Measurements from ENCODE around the gene LIMS1. TPM values are rescaled to one million over a fixed set of nuclear protein-coding genes. Genes with fewer than 3 reads are reported as not detected.

The LIMS1 gene
- total and polyA plus RNA-seq, 2 of the 13 experiments (the other 11 are each of a cell fraction or from before 2014, with no cell fraction given), result 38.3 to 49.6 TPM

DNA sequence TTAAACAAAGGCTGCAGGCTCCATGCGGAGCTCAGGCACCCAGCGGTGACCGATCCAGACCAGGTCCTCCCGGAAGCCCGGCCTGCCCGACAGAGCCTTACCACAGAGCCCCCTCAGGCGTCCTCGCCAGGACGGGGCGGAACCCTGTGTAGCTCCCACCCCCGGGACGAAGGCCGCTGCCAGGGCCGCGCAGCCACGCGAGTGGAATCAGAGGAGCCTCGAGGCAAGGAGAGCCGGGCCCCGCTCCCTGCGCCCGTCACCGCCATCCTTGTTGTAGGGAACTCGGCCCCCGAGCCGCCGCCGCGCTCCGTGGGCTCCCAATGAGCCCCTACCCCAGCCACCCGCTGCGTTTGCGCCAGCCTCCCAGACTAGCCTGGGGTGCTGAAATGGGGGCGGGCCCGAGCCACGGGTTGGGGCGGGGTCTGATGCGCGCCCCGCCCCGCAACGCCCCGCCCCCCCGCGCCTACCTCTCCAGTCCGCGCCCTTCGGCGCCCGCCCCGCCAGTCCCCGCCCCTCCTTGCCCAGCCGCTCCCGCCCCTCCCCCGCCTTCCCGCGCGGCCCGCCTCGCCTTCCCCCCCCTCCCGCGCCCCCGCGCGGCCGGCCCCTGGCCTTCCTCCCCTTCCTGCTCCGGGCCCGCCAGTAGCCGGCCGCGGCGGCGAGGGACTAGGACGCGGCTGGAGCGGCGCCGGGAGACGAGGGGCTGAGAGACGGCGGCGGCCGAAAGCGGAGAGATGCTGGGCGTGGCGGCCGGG, at the start of gene LIMS1 (continued):
- TF ChIP-seq NCOA2 (CRISPR knock-in tag; IDR thresholded peaks at IDR 0.05) (peak; percentile 55; the same call in 1 of the 2 replicates), TIGD3 (CRISPR knock-in tag; IDR thresholded peaks at IDR 0.05; ENCODE audit: borderline replicate concordance) (peak; percentile 91; the same call in 1 of the 2 replicates), ZNF441 (CRISPR knock-in tag; IDR thresholded peaks at IDR 0.05; ENCODE audit: borderline replicate concordance) (peak; percentile 45), ZNF562 (CRISPR knock-in tag; IDR thresholded peaks at IDR 0.05; ENCODE audit: borderline replicate concordance) (no peak), ZNF550 (CRISPR knock-in tag; IDR thresholded peaks at IDR 0.05; ENCODE audit: borderline replicate concordance) (peak; percentile 69; the same call in 1 of the 2 replicates), ZBTB7A (CRISPR knock-in tag; IDR thresholded peaks at IDR 0.05) (peak; percentile 91), ZNF839 (CRISPR knock-in tag; IDR thresholded peaks at IDR 0.05; ENCODE audit: borderline replicate concordance) (peak; percentile 80; the same call in 1 of the 2 replicates), PHF5A (CRISPR knock-in tag; IDR thresholded peaks at IDR 0.05; ENCODE audit: low read depth, unreplicated experiment) (no peak), ZNF790 (CRISPR knock-in tag; IDR thresholded peaks at IDR 0.05; ENCODE audit: borderline replicate concordance) (peak; percentile 56; the same call in 1 of the 2 replicates), RBAK (CRISPR knock-in tag; IDR thresholded peaks at IDR 0.05) (no peak), ZFP90 (CRISPR knock-in tag; IDR thresholded peaks at IDR 0.05; ENCODE audit: borderline replicate concordance) (peak; percentile 92; the same call in 1 of the 2 replicates), ZNF615 (CRISPR knock-in tag; IDR thresholded peaks at IDR 0.05; ENCODE audit: borderline replicate concordance) (0 out of 2 replicates have a peak, but pooled peaks have one; percentile 87), PPARG (CRISPR knock-in tag; conservative IDR thresholded peaks at IDR 0.05) (peak; percentile 62), ZFP36L1 (CRISPR knock-in tag; IDR thresholded peaks at IDR 0.05) (0 out of 2 replicates have a peak, but pooled peaks have one; percentile 57), CCDC6 (CRISPR knock-in tag; IDR thresholded peaks at IDR 0.05) (peak; percentile 74), HOXA3 (CRISPR knock-in tag; IDR thresholded peaks at IDR 0.05) (peak; percentile 70), ZNF788 (CRISPR knock-in tag; IDR thresholded peaks at IDR 0.05; ENCODE audit: borderline replicate concordance) (peak; percentile 88; the same call in 1 of the 2 replicates), ZNF331 (CRISPR knock-in tag; IDR thresholded peaks at IDR 0.05) (peak; percentile 67), ZNF704 (CRISPR knock-in tag; IDR thresholded peaks at IDR 0.05; ENCODE audit: borderline replicate concordance) (peak; percentile 89; the same call in 1 of the 2 replicates), ZNF432 (CRISPR knock-in tag; IDR thresholded peaks at IDR 0.05; ENCODE audit: borderline replicate concordance) (no peak), SYNCRIP (IDR thresholded peaks at IDR 0.05; ENCODE audit: insufficient read depth, low read depth, low read length) (no peak), CBFB (CRISPR knock-in tag; IDR thresholded peaks at IDR 0.05) (peak; percentile 76)
- TF ChIP-seq, protein P1, sequence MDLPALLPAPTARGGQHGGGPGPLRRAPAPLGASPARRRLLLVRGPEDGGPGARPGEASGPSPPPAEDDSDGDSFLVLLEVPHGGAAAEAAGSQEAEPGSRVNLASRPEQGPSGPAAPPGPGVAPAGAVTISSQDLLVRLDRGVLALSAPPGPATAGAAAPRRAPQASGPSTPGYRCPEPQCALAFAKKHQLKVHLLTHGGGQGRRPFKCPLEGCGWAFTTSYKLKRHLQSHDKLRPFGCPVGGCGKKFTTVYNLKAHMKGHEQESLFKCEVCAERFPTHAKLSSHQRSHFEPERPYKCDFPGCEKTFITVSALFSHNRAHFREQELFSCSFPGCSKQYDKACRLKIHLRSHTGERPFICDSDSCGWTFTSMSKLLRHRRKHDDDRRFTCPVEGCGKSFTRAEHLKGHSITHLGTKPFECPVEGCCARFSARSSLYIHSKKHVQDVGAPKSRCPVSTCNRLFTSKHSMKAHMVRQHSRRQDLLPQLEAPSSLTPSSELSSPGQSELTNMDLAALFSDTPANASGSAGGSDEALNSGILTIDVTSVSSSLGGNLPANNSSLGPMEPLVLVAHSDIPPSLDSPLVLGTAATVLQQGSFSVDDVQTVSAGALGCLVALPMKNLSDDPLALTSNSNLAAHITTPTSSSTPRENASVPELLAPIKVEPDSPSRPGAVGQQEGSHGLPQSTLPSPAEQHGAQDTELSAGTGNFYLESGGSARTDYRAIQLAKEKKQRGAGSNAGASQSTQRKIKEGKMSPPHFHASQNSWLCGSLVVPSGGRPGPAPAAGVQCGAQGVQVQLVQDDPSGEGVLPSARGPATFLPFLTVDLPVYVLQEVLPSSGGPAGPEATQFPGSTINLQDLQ (CRISPR knock-in tag; IDR thresholded peaks at IDR 0.05), result peak; percentile 88
- TF ChIP-seq, protein P2, sequence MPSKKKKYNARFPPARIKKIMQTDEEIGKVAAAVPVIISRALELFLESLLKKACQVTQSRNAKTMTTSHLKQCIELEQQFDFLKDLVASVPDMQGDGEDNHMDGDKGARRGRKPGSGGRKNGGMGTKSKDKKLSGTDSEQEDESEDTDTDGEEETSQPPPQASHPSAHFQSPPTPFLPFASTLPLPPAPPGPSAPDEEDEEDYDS (CRISPR knock-in tag; IDR thresholded peaks at IDR 0.05), result peak; percentile 79
